ENCODE results near the gene TMEM182.

TMEM182 gene

DNA sequence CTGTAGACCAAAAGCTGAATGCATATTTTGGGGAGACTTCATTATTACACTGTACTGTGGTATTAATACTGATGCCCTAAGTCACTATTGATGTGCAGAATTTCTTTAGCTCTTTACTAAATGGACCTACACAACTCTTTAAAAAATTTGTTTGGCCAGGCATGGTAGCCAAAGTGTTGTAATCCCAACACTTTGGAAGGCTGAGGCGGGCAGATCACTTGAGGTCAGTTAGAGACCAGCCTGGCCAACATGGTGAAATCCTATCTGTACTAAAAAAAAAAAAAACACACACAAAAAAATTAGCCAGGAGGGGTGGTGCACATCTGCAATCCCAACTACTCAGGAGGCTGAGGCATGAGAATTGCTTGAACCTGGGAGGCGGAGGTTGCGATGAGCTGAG is 6.4 kb downstream of the TMEM182 start:
- DNase-seq = no peak

DNA sequence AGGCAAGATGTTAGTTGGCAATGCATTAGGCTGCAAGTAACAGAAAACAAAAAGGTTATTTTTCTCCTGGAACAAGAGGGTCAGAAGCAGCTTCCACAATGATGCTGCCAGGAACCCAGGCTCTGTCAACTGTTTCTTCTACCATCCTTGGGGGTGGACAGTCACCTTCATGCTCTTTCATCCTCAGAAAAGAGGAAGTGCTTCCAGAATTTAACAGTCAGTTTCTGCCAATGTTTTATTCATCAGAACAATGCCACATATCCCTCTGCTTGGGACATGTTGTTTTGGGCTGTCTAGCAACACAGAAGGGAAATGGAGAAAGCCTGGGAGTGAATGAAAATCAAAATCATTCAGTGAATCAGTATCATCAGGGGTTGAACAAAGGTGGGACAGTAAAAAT is 7.1 kb downstream of the TMEM182 start:
- no peak for DNase-seq

- DNase-seq = no peak
These were observed 8.7 kb downstream of the TMEM182 start for GRCh38 chr2:102770506-102770905.

- DNase-seq = no peak
These were observed 9.3 kb downstream of the TMEM182 start for GRCh38 chr2:102771114-102771513.

GRCh38 chr2:102772659-102773058 is 10.8 kb downstream of the TMEM182 start:
- no peak for DNase-seq

DNA sequence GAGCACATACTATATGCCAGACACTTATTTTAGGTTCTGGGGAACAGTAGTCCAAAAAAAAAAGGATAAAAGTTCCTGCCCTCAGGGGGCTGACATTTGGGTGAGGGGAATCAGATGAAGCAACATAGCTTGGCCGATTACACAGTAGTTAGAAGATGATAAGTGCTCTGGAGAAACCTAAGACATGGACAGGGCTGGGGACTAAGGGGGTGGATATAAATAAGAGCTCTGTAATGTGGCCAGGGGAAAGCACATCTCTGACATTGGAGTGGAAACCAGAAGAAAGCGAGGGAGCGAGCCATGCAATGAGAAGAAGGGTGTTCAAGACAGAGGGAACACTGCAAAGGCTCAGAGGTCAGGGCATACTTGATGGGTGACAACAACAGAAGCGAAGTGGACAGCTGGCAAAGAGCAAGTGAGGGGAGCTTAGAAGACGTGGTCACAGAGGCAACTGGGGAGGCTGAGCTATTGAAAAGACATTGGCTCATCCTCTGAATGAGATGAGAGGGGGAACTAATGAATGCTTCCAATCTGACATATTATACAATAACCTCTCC is 11.4 kb downstream of the TMEM182 start:
- no peak for DNase-seq

DNA sequence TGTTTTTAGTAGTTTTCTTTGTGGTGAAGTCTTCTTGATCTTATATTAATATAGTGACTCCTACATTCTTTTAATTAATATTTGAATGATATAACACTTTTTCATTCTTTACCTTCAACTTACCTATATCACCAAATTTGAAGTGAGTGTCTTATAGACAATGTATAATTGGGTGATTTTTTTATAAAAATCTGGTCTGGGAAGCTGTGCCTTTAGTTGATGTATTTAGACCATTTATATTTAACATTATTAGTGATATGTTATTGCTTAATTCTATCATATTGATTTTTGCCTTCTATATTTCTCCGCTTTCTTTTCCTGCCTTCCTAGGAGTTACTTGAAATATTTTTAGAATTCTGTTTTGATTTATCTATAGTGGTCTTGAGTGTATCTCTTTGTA is 16.4 kb downstream of the TMEM182 start:
- no peak for DNase-seq

DNA sequence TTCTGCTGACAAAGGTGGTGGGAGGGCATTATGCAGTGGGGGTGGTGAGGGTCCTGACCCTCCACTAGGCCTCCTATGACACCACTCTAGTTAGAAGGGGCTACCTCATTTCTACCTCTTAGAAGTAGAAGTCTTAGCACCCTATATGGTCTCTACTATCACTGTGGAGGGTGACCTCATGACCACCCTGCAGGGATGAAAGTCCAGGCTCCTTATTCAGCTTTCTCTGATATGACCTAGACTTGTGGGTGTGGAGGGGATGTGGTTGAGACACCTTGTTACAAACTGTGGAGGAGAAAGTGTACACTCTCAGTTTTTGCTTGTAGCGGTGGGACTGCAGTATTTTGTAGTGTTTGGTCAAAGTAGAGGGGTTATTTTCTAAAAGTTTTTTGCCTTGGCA is 18.6 kb downstream of the TMEM182 start:
- no peak for DNase-seq

DNA sequence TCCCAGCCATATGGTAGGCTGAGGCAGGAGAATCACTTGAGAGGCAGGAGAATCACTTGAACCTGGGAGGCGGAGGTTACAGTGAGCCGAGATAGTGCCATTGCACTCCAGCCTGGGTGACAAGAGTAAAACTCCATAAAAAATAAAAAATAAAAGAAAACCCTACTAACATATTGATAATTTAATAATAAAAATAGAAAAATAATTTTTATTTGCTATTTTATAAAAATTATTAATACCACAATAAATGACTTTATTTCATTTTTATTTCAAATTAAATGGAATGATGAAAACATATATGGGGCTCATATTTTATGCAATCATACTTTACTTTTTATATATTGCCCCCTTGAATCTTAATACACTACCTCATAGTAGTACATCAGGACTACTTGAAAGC is 20.4 kb downstream of the TMEM182 start:
- no peak for DNase-seq

DNA sequence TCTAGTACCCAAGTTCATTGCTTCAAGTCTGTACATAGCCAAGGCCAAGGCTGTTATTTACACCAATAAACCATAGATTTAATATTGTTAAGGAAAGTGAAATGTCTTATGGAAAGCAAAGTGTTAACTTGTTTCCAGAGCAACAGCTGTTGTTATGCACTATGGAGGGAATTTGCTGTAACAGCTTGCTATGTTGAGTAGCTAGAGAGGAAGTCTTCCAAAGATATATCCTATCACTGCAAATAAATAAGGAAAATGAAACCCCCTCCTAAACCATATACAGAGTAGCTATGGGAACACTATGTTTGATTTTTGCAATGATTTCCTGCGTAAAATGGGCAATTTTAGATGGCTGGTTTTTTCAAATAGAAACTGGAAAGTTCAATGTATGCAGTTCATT is 21.1 kb downstream of the TMEM182 start:
- peak in 1 of 2 experiments; percentile 10 for DNase-seq

DNA sequence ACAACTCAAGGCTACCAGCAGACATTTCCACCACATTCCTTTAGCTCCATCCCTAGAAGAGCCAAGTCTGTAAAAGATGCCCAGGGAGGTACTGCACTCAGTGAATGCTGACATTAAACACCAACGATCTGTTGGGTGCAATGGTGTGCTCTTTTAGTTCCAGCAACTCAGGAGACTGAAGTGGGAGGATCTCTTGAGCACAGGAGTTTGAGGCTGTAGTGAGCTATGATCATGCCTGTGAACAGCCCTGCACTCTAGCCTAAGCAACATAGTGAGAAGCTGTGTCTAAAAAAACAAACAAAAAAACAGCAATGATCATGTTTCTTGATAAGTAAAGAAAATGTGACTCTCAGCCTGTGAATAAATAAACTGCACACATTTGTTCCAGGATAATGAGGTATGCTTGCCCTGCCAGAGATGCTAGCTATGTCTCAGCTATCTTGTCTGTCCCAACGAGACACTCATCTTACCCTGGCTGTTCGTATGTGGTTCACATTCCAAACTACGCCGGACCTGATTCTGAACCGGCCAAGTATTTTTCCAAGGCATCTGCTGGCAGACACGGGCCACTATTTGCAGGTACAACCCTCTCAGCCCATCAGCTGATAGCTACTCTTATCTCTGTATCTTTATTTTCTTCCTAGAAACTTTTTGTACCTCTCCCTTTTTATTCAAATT is 21.8 kb downstream of the TMEM182 start:
- no peak for DNase-seq

- DNase-seq = no peak
These were observed 23.1 kb downstream of the TMEM182 start for GRCh38 chr2:102784940-102785339.

- peak in 1 of 2 experiments; percentile 40 for DNase-seq
These were observed 26.5 kb downstream of the TMEM182 start for GRCh38 chr2:102788216-102788884.

DNA sequence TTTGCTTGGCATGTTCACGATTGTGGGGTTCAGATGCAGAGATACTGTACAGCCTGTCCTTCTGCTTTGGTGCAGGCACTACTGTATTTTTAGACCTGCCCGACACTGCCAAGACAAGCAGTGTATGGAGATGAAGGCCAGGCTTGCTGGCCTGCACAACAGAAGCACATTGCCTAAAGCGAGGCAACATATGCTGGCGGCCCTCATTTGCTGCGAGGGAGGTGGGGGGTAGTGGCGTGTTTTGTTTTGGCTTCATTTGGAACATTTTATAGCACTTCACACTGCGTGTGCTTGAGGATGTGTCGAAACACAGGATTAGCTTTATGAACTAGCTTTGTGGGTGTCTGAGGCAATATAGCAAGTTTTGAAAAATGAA is 27.0 kb downstream of the TMEM182 start:
- peak; percentile 27 to 82 for DNase-seq

- peak; percentile 36 to 71 for DNase-seq
These were observed 27.7 kb downstream of the TMEM182 start for GRCh38 chr2:102789349-102790090.

- peak in 1 of 2 experiments; percentile 71 for DNase-seq
These were observed 28.2 kb downstream of the TMEM182 start for GRCh38 chr2:102790091-102790455.

- DNase-seq = peak in 1 of 2 experiments; percentile 25
These were observed 30.9 kb downstream of the TMEM182 start for GRCh38 chr2:102792568-102793208.

DNA sequence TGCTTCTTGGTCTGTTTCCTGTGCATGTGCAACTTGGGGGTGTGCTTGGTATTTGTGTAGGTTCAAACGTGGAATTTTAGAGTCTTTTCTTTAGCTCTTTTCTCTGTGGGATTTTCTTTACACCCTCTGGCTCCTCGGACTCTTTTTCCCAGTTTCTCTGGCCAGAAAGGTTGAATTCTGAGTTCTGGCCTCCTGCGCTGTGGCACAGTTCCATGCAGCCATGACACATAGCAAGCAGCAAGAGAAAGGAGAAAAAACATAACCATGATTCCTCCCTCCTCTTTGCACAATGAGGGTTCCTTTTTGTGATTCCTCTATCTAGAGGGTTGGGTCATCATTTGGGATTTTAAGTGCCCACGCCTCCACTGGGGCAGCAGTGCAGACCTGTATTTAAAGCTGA is 33.8 kb downstream of the TMEM182 start:
- DNase-seq = no peak

DNA sequence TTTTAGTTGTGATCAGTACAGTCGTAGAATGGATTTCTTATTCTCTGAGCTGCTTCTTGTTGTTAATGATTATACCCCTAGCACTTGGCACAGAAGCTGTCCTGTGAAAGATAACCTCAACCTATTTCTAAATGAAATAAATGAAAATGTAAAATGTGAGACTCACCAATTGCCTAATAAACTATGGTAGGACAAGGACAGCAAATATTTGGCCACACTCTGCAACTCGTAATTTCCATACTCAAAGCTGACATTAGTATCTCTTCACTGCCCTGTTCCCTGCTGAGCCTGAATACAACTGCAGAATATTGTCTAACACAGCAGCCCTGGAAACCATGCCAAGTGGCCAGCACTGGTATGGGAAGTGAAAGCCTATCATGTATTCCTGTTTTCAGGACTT is 34.5 kb downstream of the TMEM182 start:
- DNase-seq = peak in 1 of 2 experiments; percentile 31

GRCh38 chr2:102797486-102797885 is 35.7 kb downstream of the TMEM182 start:
- no peak for DNase-seq

GRCh38 chr2:102798181-102798580 is 36.4 kb downstream of the TMEM182 start:
- DNase-seq = no peak

GRCh38 chr2:102801098-102801718 is 39.4 kb downstream of the TMEM182 start:
- DNase-seq = no peak
